Activated T-helper 2 cell treated with anti-CD3 and anti-CD28 coated beads, Interferon-gamma antibody, Interleukin-2, Interleukin-4, amounts not matched to agents 10 μg/mL and 5 μg/mL and 100 μg/mL, durations not matched to agents 14 hours and 24 hours and 36 hours (primary cell): ENCODE results near the gene CAV2. TPM values are rescaled to one million over a fixed set of nuclear protein-coding genes. Genes with fewer than 3 reads are reported as not detected.
A peak's percentile ranks its signal among the peaks of the same experiment; 100 is the strongest.

ENCODE experiments used
- DNase-seq: peaks from one replicate; pipeline ENCODE4 v3.0.0; 2021; ENCODE audit warnings: low spot score
- H3K27ac Mint-ChIP-seq: one replicate; pipeline ENCODE4 v1.8.0; 2021; ENCODE audit warnings: mixed read lengths
- H3K27me3 Mint-ChIP-seq: one replicate; pipeline ENCODE4 v1.8.0; 2021; ENCODE audit warnings: low read depth, mixed read lengths
- H3K36me3 Mint-ChIP-seq: one replicate; pipeline ENCODE4 v1.8.0; 2021; ENCODE audit warnings: low read depth, mixed read lengths
- H3K4me1 Mint-ChIP-seq: one replicate; pipeline ENCODE4 v1.8.0; 2021; ENCODE audit warnings: low read depth, mixed read lengths
- H3K4me3 Mint-ChIP-seq: one replicate; pipeline ENCODE4 v1.8.0; 2021; ENCODE audit warnings: low read depth, mild to moderate bottlenecking, moderate library complexity, mixed read lengths
- H3K9me3 Mint-ChIP-seq: one replicate; pipeline ENCODE4 v1.8.0; 2021; ENCODE audit warnings: mixed read lengths
- intact Hi-C: fragments of 100-400 bp; cut with micrococcal nuclease; formaldehyde crosslinking; loops from one replicate; pipeline ENCODE4 v1.15.1; 2023
- total RNA-seq: library from RNA; stranded (reverse); gene quantifications from 2 replicates; pipeline ENCODE4 v1.2.3, GENCODE V29; 2022

CAV2 gene
- total RNA-seq, 1 donor from 2014 or later: not detected

GRCh38 chr7:116517626-116518025 lies 18.1 kb downstream of the CAV2 start:
- H3K27me3 Mint-ChIP-seq: peaks cover 48% of the 10 kb centered on the region
- H3K27ac Mint-ChIP-seq: no peak overlapping the region
- H3K4me3 Mint-ChIP-seq: no peak overlapping the region
- no peaks in the 10 kb centered on the region for H3K4me1 Mint-ChIP-seq
- no peaks in the 10 kb centered on the region for H3K9me3 Mint-ChIP-seq
- intact Hi-C loops: no loop called here
- DNase-seq: no peak
- H3K36me3 Mint-ChIP-seq: no peaks in the 10 kb centered on the region

DNA sequence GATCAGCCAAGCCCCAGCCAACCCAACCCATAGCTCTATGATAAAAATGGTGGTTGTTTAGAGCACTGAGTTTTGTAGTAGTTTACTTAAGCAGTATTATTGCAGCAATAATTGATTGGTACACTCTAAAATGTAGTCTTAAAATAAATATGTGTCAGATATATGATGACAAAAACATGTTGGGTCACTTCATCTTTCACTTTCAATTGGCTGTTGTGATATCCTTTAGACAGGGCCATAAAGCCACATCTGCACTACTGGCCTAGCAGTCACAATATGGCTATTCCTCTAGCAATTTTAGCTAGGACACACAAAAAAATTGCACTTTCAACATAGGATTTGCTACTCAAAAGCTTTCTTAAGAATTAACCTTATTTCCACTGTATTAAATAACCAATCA lies 19.4 kb downstream of the CAV2 start:
- no peaks in the 10 kb centered on the region for H3K4me1 Mint-ChIP-seq
- DNase-seq: no peak
- H3K27me3 Mint-ChIP-seq: peaks cover 51% of the 10 kb centered on the region
- H3K27ac Mint-ChIP-seq: no peak overlapping the region
- H3K36me3 Mint-ChIP-seq: no peaks in the 10 kb centered on the region
- no peak overlapping the region for H3K4me3 Mint-ChIP-seq
- no peaks in the 10 kb centered on the region for H3K9me3 Mint-ChIP-seq
- intact Hi-C loops: no loop called here

DNA sequence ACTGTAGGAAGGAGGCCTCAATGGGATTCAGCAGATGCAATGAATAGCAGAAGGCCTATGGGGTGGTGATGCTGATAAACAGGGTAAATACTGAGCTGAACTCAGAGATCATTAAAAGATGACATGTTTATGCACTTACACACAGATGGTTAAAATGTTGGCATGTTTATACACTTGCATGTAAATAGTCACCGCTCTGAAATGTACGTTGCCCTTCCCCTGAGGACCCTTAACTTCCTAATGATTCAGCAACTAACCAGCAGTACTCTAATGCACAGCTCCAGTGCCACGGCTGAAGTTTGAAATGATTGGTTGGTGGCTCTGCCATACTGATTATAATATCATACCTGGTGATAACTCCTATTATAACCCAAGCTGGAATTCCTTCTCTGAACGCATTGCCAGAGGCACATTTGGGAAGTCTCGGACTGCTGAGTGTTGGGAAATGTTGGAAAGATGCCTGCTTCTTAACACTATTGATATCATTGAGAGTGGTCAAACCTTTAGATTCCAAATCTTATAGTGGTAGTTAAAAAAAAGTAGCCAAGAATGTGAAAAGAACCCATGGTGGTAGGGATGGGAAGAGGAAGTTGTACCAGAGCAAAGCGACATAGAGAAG lies 21.6 kb downstream of the CAV2 start:
- Mint-ChIP-seq H3K4me1 (peaks cover 12% of the 10 kb centered on the region), H3K4me3 (no peak overlapping the region), H3K27me3 (peaks cover 54% of the 10 kb centered on the region), H3K9me3 (no peaks in the 10 kb centered on the region), H3K36me3 (no peaks in the 10 kb centered on the region), H3K27ac (no peak overlapping the region)
- intact Hi-C loops: loop anchor here (10.0 kb wide), 1 partner anchor 346 kb away; no protein-coding TSS in a partner anchor
- no peak for DNase-seq

GRCh38 chr7:116522247-116522646 lies 22.7 kb downstream of the CAV2 start:
- H3K4me3 Mint-ChIP-seq: no peak overlapping the region
- peaks cover 19% of the 10 kb centered on the region for H3K4me1 Mint-ChIP-seq
- intact Hi-C loops: loop anchor here (10.0 kb wide), 1 partner anchor 347 kb away; no protein-coding TSS in a partner anchor
- H3K27me3 Mint-ChIP-seq: peaks cover 65% of the 10 kb centered on the region
- H3K9me3 Mint-ChIP-seq: no peaks in the 10 kb centered on the region
- H3K36me3 Mint-ChIP-seq: no peaks in the 10 kb centered on the region
- no peak overlapping the region for H3K27ac Mint-ChIP-seq
- no peak for DNase-seq

GRCh38 chr7:116524221-116524608 lies 24.7 kb downstream of the CAV2 start:
- Mint-ChIP-seq H3K27ac (no peak overlapping the region), H3K36me3 (no peaks in the 10 kb centered on the region), H3K4me1 (peaks cover 23% of the 10 kb centered on the region), H3K9me3 (no peaks in the 10 kb centered on the region), H3K27me3 (peaks cover 78% of the 10 kb centered on the region), H3K4me3 (peak overlapping the region; percentile 11)
- DNase-seq: no peak
- intact Hi-C loops: loop anchor here (2.0 to 10.0 kb wide), 2 partner anchors 23 to 349 kb away; no protein-coding TSS in a partner anchor

DNA sequence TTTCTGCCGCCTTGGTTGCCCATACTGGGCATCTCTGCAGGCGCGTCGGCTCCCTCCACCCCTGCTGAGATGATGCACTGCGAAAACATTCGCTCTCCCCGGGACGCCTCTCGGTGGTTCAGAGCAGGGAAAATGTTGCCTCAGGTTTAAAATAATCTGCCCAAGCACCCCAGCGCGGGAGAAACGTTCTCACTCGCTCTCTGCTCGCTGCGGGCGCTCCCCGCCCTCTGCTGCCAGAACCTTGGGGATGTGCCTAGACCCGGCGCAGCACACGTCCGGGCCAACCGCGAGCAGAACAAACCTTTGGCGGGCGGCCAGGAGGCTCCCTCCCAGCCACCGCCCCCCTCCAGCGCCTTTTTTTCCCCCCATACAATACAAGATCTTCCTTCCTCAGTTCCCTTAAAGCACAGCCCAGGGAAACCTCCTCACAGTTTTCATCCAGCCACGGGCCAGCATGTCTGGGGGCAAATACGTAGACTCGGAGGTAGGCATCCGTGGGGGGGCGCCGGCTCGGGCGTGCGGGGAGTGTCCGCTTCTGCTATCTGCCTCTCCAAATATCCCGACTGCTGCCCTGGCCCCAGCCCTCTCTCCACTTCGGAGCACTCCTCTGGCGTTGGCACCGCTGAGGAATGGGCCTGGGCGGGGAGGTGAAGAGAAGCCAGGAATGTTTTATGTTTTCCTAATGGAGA lies 25.2 kb downstream of the CAV2 start, which contains the start of gene CAV1:
Gene CAV1, plus strand, starts transcription at position 428 of the 689 bp plus-strand sequence. Its CDS starts 27 bp downstream, at position 455.
- DNase-seq: no peak
- Mint-ChIP-seq H3K4me3 (peak within 1 kb of the TSS; percentile 79), H3K27me3 (peaks cover 74% of the 10 kb centered on the region), H3K4me1 (peaks cover 23% of the 10 kb centered on the region), H3K36me3 (no peaks in the 10 kb centered on the region), H3K27ac (no peak within 1 kb of the TSS), H3K9me3 (no peaks in the 10 kb centered on the region)
- intact Hi-C loops: loop anchor here (1.0 to 10.0 kb wide), 3 partner anchors 24 to 386 kb away; no protein-coding TSS in a partner anchor

DNA sequence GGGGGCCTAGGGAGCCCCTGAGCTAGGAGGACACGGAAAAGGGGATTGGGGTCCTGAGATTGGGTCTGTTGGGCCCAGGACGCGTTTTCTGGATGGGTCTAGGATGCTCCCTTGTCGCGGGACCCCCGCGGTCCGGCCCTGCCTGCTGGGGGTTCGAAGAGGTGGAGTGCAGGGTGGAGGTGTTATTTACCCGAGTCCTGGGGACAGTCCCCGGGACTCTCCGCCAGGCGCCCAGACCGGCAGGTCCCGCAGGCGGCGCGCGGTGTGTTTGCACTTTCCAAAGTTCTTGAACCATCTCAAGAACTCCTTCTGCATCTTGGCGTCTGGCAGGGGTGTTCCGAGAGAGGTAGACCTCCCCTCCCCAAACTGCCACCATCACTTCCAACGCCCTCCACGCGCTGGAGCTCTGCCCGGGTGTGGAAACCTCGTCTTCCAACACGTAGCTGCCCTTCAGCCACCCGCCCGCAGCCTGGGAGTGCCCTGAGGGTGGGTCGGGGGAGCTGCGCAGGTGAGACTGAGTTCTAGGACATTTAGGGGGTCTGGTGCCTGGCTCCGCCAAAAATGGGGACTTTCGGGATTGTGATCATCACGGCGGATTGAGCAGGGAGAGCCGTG lies 25.9 kb downstream of the CAV2 start:
- intact Hi-C loops: loop anchor here (1.0 to 10.0 kb wide), 3 partner anchors 25 to 387 kb away; no protein-coding TSS in a partner anchor
- Mint-ChIP-seq H3K4me3 (peak overlapping the region; percentile 79), H3K36me3 (no peaks in the 10 kb centered on the region), H3K4me1 (peaks cover 23% of the 10 kb centered on the region), H3K9me3 (no peaks in the 10 kb centered on the region), H3K27me3 (peaks cover 72% of the 10 kb centered on the region), H3K27ac (no peak overlapping the region)
- peak; percentile 10 for DNase-seq

DNA sequence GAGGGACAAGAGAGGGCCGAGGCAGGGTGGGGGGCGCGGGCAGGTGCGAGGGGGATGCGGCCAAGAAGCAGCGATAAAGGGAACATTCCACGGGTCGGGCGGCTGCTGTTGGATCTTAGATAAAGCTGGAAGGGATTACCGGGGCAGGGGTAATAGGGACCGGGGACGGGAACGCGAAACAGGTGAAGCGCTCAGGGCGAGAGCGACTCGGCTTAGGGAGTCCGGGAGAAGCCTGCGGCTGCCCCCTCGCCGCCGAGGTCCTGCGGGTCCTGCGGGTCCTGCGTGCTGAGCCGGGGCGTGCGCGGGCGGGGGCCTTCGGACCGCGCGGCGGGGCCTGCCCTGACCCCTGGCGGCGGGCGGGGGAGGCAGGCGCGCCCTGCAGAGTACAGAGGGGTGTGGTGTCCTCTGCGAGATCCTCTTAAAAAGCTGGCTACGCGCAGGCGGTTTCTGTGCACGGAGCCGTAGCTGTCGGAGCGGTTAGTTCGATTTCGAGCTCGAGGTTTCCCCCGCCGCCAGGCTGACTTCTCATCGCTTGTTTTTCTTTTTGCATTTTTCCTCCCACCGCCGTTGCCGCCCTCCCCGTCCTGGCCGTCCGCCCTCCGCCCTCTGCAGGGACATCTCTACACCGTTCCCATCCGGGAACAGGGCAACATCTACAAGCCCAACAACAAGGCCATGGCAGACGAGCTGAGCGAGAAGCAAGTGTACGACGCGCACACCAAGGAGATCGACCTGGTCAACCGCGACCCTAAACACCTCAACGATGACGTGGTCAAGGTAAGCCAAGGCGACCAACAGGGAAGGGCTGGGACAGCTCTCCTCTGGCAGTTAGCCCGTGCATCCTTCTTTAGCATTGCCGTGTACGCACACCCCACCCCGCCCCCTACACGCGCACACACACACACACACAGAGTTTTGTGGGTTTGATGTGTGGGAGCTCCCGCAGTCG lies 26.6 kb downstream of the CAV2 start:
- Mint-ChIP-seq H3K27ac (no peak overlapping the region), H3K4me1 (peaks cover 23% of the 10 kb centered on the region), H3K9me3 (no peaks in the 10 kb centered on the region), H3K4me3 (peak overlapping the region; percentile 79), H3K27me3 (peaks cover 71% of the 10 kb centered on the region), H3K36me3 (no peaks in the 10 kb centered on the region)
- peak; percentile 51 for DNase-seq
- intact Hi-C loops: loop anchor here (1.0 to 10.0 kb wide), 5 partner anchors 25 to 388 kb away; no protein-coding TSS in a partner anchor

GRCh38 chr7:116526897-116527296 lies 27.4 kb downstream of the CAV2 start:
- Mint-ChIP-seq H3K36me3 (no peaks in the 10 kb centered on the region), H3K9me3 (no peaks in the 10 kb centered on the region), H3K27ac (no peak overlapping the region), H3K27me3 (peaks cover 69% of the 10 kb centered on the region), H3K4me3 (peak overlapping the region; percentile 72), H3K4me1 (peaks cover 23% of the 10 kb centered on the region)
- intact Hi-C loops: loop anchor here (1.0 to 10.0 kb wide), 3 partner anchors 61 to 352 kb away; no protein-coding TSS in a partner anchor
- no peak for DNase-seq

- Mint-ChIP-seq H3K9me3 (no peaks in the 10 kb centered on the region), H3K27ac (no peak overlapping the region), H3K36me3 (no peaks in the 10 kb centered on the region), H3K4me3 (no peak overlapping the region), H3K4me1 (peaks cover 23% of the 10 kb centered on the region), H3K27me3 (peaks cover 64% of the 10 kb centered on the region)
- intact Hi-C loops: loop anchor here (10.0 kb wide), 1 partner anchor 353 kb away; no protein-coding TSS in a partner anchor
- no peak for DNase-seq
Observed at GRCh38 chr7:116527521-116527920, 28.0 kb downstream of the CAV2 start.

DNA sequence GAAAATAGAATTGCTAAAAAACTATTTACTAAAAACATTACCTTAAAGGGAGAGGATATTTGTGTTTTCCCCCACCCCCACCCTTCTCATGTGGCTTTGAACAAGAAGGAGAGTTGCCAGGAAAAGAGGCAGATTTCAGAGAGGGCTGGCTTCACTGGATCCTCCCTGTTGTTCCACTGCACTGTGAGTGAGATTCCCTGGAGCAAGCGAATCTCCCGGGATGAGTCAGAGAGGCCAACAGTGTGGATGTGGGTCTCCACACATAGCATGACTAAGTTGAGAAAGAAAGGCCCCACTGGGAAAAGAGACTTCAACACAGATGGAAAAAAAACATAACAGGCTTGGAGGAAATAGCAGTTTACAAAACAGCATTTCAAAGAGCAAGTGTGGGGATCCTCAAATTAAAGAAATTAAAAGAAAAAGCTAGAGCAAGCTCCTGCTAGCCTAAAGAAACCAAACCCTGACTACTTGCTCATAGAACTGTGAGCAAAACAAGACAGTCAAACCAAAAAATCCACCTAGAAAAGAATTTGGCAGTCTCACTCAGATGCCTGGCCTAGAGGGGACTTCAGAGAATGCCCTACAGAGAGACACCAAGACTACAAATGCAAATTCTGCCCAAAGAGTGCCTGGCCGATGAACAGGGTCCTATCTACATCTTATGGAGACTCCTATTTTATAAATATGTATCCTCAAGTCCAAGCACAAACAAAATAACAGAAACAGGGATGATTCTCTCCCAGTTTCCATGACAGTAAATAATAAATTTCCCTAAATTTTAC lies 28.7 kb downstream of the CAV2 start:
- Mint-ChIP-seq H3K4me1 (peaks cover 23% of the 10 kb centered on the region), H3K27ac (no peak overlapping the region), H3K4me3 (no peak overlapping the region), H3K9me3 (no peaks in the 10 kb centered on the region), H3K36me3 (no peaks in the 10 kb centered on the region), H3K27me3 (peaks cover 59% of the 10 kb centered on the region)
- DNase-seq: no peak
- intact Hi-C loops: loop anchor here (10.0 kb wide), 1 partner anchor 353 kb away; no protein-coding TSS in a partner anchor
